KMS-11 (cell line): ENCODE measurements around the gene ENOX2.

Experiments used
- H2AFZ ChIP-seq: fragments of 200-600 bp; sonication (generic); 2 replicates; pipeline ENCODE4 v1.6.1; 2016; ENCODE audit warnings: antibody characterized with exemption, mixed run types, low read depth
- H3K27ac ChIP-seq: fragments of 200-600 bp; sonication (generic); 2 replicates; pipeline ENCODE4 v1.6.1; 2016; ENCODE audit warnings: mild to moderate bottlenecking, mixed run types
- H3K27me3 ChIP-seq: fragments of 200-600 bp; sonication (generic); 2 replicates; pipeline ENCODE4 v1.6.1; 2017; ENCODE audit warnings: mild to moderate bottlenecking, low read depth, mixed run types, moderate library complexity; ENCODE audit not compliant: insufficient read depth
- H3K36me3 ChIP-seq: fragments of 200-600 bp; sonication (generic); 2 replicates; pipeline ENCODE4 v1.6.1; 2017; ENCODE audit warnings: mild to moderate bottlenecking, mixed run types; ENCODE audit not compliant: insufficient read depth
- H3K4me1 ChIP-seq: fragments of 200-600 bp; sonication (generic); 2 replicates; pipeline ENCODE4 v1.6.1; 2016; ENCODE audit warnings: mild to moderate bottlenecking, low read depth, mixed run types; ENCODE audit not compliant: poor library complexity, severe bottlenecking
- H3K4me2 ChIP-seq: fragments of 200-600 bp; sonication (generic); 2 replicates; pipeline ENCODE4 v1.7.0; 2016; ENCODE audit warnings: mild to moderate bottlenecking, mixed run types
- H3K4me3 ChIP-seq: fragments of 200-600 bp; sonication (generic); IDR thresholded peaks from 2 replicates; pipeline ENCODE4 v1.6.1; 2017; ENCODE audit warnings: low read depth, low read length, mixed read lengths; ENCODE audit not compliant: insufficient read depth
- H3K79me2 ChIP-seq: fragments of 200-600 bp; sonication (generic); 2 replicates; pipeline ENCODE4 v1.6.1; 2016; ENCODE audit warnings: low read depth, mixed run types; ENCODE audit not compliant: insufficient read depth
- H3K9ac ChIP-seq: fragments of 200-600 bp; sonication (generic); 2 replicates; pipeline ENCODE4 v1.6.1; 2016; ENCODE audit warnings: mild to moderate bottlenecking, mixed run types
- H4K20me1 ChIP-seq: fragments of 200-600 bp; sonication (generic); 2 replicates; pipeline ENCODE4 v1.6.1; 2016; ENCODE audit warnings: mild to moderate bottlenecking, mixed run types; ENCODE audit not compliant: insufficient read depth
- TF ChIP-seq, protein P1 (sequence below): fragments of 200-600 bp; sonication (generic); conservative IDR thresholded peaks from 2 replicates; pipeline ENCODE4 v1.6.1; 2017; ENCODE audit warnings: low read depth, mild to moderate bottlenecking, antibody characterized with exemption, low read length, moderate library complexity, mixed read lengths

ENOX2 gene

DNA sequence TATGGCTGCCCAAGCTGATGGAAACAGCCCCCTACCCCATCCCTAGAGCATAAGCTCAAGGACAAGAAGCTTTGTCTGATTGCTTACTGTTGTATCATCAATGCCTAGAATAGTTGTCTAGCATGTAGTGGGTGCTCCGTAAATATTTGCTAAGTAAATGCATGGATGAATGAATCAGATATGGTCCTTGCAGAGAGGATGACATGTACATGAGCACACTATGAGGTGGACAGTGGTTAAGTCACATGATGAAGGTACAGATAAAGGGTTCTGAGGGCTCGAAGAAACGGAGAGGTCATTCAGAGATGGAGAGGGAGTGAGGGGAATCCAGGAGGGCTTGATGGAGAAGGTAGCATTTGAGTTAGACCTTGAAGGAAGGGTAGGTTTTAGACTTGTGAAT lies 287.1 kb downstream of the ENOX2 start:
- no peak overlapping the region for H2AFZ ChIP-seq
- H3K4me2 ChIP-seq, result no peak overlapping the region
- H3K27ac ChIP-seq, result no peak overlapping the region
- H4K20me1 ChIP-seq, result no peaks in the 10 kb centered on the region
- no peak overlapping the region for H3K4me3 ChIP-seq
- H3K4me1 ChIP-seq, result no peaks in the 10 kb centered on the region
- H3K79me2 ChIP-seq, result no peaks in the 10 kb centered on the region
- no peaks in the 10 kb centered on the region for H3K36me3 ChIP-seq
- no peaks in the 10 kb centered on the region for H3K27me3 ChIP-seq
- TF ChIP-seq, protein P1, sequence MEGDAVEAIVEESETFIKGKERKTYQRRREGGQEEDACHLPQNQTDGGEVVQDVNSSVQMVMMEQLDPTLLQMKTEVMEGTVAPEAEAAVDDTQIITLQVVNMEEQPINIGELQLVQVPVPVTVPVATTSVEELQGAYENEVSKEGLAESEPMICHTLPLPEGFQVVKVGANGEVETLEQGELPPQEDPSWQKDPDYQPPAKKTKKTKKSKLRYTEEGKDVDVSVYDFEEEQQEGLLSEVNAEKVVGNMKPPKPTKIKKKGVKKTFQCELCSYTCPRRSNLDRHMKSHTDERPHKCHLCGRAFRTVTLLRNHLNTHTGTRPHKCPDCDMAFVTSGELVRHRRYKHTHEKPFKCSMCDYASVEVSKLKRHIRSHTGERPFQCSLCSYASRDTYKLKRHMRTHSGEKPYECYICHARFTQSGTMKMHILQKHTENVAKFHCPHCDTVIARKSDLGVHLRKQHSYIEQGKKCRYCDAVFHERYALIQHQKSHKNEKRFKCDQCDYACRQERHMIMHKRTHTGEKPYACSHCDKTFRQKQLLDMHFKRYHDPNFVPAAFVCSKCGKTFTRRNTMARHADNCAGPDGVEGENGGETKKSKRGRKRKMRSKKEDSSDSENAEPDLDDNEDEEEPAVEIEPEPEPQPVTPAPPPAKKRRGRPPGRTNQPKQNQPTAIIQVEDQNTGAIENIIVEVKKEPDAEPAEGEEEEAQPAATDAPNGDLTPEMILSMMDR, result no peak
- no peak overlapping the region for H3K9ac ChIP-seq

DNA sequence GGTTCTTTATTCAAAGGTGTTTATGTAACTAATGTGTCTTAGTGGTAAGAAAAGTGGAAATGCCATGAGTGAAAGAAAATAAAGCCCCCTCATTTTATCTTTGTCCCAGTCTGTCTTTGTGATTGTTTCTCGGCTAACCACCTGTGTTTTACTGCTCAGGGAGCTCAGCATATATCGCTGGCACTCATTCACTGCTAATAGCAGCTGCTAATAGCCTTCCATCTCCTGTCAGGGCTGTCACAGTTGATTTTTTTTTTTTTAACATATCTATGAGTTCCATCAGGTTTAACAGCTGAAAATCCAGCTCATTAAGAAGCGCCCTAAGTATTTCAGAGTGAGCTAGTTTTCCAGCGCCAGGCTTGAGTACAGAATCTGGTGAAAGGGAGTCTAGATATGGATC lies 295.6 kb downstream of the ENOX2 start:
- no peak overlapping the region for H3K4me2 ChIP-seq
- H3K79me2 ChIP-seq, result no peaks in the 10 kb centered on the region
- no peaks in the 10 kb centered on the region for H3K27me3 ChIP-seq
- no peaks in the 10 kb centered on the region for H3K4me1 ChIP-seq
- H3K9ac ChIP-seq, result no peak overlapping the region
- H3K27ac ChIP-seq, result no peak overlapping the region
- no peaks in the 10 kb centered on the region for H3K36me3 ChIP-seq
- H3K4me3 ChIP-seq, result no peak overlapping the region
- TF ChIP-seq, protein P1, result no peak
- H2AFZ ChIP-seq, result no peak overlapping the region
- no peaks in the 10 kb centered on the region for H4K20me1 ChIP-seq

DNA sequence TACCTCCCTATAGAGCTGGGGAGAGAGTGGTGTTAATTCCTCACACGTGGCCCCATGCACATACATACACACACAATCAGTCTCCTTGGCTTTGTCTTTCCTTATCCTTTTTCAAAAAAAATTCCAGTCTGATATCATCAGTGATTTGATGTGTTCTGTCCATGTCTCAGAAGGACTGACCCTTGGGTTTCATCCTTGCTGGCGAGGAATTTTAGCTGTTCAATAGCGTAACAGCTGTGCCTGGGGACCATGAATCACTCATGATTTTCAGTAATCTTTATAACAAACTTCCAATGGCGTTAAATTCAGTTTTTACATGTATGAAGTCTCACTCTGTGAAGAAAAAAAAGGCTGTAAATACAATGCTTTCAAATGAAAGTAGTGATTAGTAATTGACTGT lies 296.6 kb downstream of the ENOX2 start:
- Histone ChIP-seq H4K20me1 (no peaks in the 10 kb centered on the region), H2AFZ (no peak overlapping the region), H3K9ac (no peak overlapping the region), H3K27me3 (no peaks in the 10 kb centered on the region), H3K4me2 (no peak overlapping the region), H3K4me3 (no peak overlapping the region), H3K27ac (no peak overlapping the region), H3K36me3 (no peaks in the 10 kb centered on the region), H3K4me1 (peaks cover 9% of the 10 kb centered on the region), H3K79me2 (no peaks in the 10 kb centered on the region)
- TF ChIP-seq, protein P1, result no peak

DNA sequence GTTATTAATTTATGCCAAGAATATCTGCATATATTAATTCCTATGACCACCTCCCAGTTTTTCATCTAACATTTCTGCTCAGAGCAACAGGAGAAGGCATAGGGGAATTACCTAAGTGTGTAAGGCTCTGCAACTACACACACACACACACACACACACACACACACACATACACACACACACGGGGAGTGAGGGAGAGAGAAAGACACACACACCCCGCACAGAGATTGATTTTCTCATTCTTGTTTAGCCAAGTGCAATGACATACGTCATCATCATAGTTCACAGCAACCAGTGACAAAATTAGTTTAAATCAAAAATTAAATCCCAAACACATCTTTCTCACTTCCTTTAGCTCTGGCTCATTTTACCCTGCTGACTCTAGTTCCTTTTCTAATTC lies 298.1 kb downstream of the ENOX2 start:
- no peaks in the 10 kb centered on the region for H4K20me1 ChIP-seq
- no peaks in the 10 kb centered on the region for H3K27me3 ChIP-seq
- no peak overlapping the region for H2AFZ ChIP-seq

More for the DNA sequence above, 298.1 kb downstream of the ENOX2 start:
- H3K4me1 ChIP-seq, result peaks cover 12% of the 10 kb centered on the region
- H3K4me3 ChIP-seq, result no peak overlapping the region
- TF ChIP-seq, protein P1, result no peak
- H3K4me2 ChIP-seq, result no peak overlapping the region
- H3K36me3 ChIP-seq, result no peaks in the 10 kb centered on the region
- no peak overlapping the region for H3K9ac ChIP-seq
- no peaks in the 10 kb centered on the region for H3K79me2 ChIP-seq
- no peak overlapping the region for H3K27ac ChIP-seq
